Cortex of kidney (tissue), 1 donor: ENCODE measurements around the gene MTHFS.

Source experiments
- DNase-seq: peaks from one replicate; lab custom pipeline; 2025; lab: John Stamatoyannopoulos, UW

The MTHFS gene

GRCh38 chr15:79816571-79816970 lies 80.2 kb downstream of the MTHFS start:
- no peak for DNase-seq

GRCh38 chr15:79815468-79815867 lies 81.3 kb downstream of the MTHFS start:
- no peak for DNase-seq

GRCh38 chr15:79812541-79812940 lies 84.3 kb downstream of the MTHFS start:
- DNase-seq, result no peak

GRCh38 chr15:79811406-79812405 lies 85.1 kb downstream of the MTHFS start:
- DNase-seq, result no peak

GRCh38 chr15:79804838-79805237 lies 92.0 kb downstream of the MTHFS start:
- no peak for DNase-seq

- no peak for DNase-seq
Observed at GRCh38 chr15:79798311-79798710, 98.5 kb downstream of the MTHFS start.
